Measurements from ENCODE around the gene ZNF770. TPM values are rescaled to one million over a fixed set of nuclear protein-coding genes. Genes with fewer than 3 reads are reported as not detected.
"Not testable (repeated sequence)": the region's sequence is repeated elsewhere in the genome, so short reads cannot be mapped to it uniquely, and the experiment has no call there.

ZNF770 gene
- total RNA-seq, 1 experiment from 2014 or later: 33.0 TPM

GRCh38 chr15:34933432-34933975 is 54.6 kb downstream of the ZNF770 start:
- ChIA-PET POLR2A (no interaction called here), CTCF (no interaction called here)
- Mint-ChIP-seq H3K36me3 (ENCODE audit: insufficient read depth, unreplicated experiment) (peaks cover 47% of the 10 kb centered on the region), H3K4me3 (ENCODE audit: unreplicated experiment) (no peak overlapping the region), H3K9me3 (ENCODE audit: unreplicated experiment) (no peaks in the 10 kb centered on the region), H3K27me3 (ENCODE audit: insufficient read depth, unreplicated experiment) (no peaks in the 10 kb centered on the region), H3K4me1 (ENCODE audit: low read depth, unreplicated experiment) (no peaks in the 10 kb centered on the region), H3K27ac (ENCODE audit: unreplicated experiment) (no peak overlapping the region)
- Histone ChIP-seq H3K27me3 (replicated peaks; ENCODE audit: control insufficient read depth, insufficient read depth, low read length) (no peaks in the 10 kb centered on the region), H3K4me1 (no peaks in the 10 kb centered on the region), H3K4me3 (ENCODE audit: low read depth, low read length) (no peak overlapping the region), H3K36me3 (ENCODE audit: control insufficient read depth, insufficient read depth, low read length) (no peaks in the 10 kb centered on the region; the same call in 1 of the 2 replicates), H3K9me3 (no peaks in the 10 kb centered on the region)
- BruUV-seq (replicated peaks): no TSS peak
- DNase-seq: no peak
- no peak for TF ChIP-seq CTCF (IDR thresholded peaks at IDR 0.05; ENCODE audit: insufficient read depth in 1 of 2, low read depth in 1 of 2, low read length in 1 of 2, severe bottlenecking in 1 of 2, unreplicated experiment in 1 of 2)
- intact Hi-C loops (cut with micrococcal nuclease; ENCODE audit: unreplicated experiment): no loop called here

GRCh38 chr15:34928349-34928748 is 59.7 kb downstream of the ZNF770 start:
- H3K27ac Mint-ChIP-seq (ENCODE audit: unreplicated experiment); DNase-seq; H3K4me1 Mint-ChIP-seq (ENCODE audit: low read depth, unreplicated experiment); H3K4me3 ChIP-seq (ENCODE audit: low read depth, low read length); intact Hi-C loops (cut with micrococcal nuclease; ENCODE audit: unreplicated experiment); H3K27me3 ChIP-seq (replicated peaks; ENCODE audit: control insufficient read depth, insufficient read depth, low read length); H3K4me3 Mint-ChIP-seq (ENCODE audit: unreplicated experiment); H3K9me3 ChIP-seq; H3K9me3 Mint-ChIP-seq (ENCODE audit: unreplicated experiment); POLR2A ChIA-PET; H3K4me1 ChIP-seq; CTCF ChIA-PET; H3K36me3 ChIP-seq (ENCODE audit: control insufficient read depth, insufficient read depth, low read length); H3K27me3 Mint-ChIP-seq (ENCODE audit: insufficient read depth, unreplicated experiment): not testable (repeated sequence)
- TSS peak; percentile 53 for BruUV-seq (replicated peaks)
- H3K36me3 Mint-ChIP-seq (ENCODE audit: insufficient read depth, unreplicated experiment): peaks cover 62% of the 10 kb centered on the region

Other genes with a start within 250 kb of the ZNF770 start
- not detected in 2 replicates for gene GJD2, start 233.3 kb downstream of the ZNF770 start, total RNA-seq (2022)
- not detected in 2 replicates for gene ACTC1, start 192.7 kb downstream of the ZNF770 start, total RNA-seq (2022)
- gene AQR, start 18.5 kb downstream of the ZNF770 start, total RNA-seq (2022): 27.7 and 34.9 TPM in 2 replicates
- gene NANOGP8, start 97.0 kb upstream of the ZNF770 start, total RNA-seq (2022): not detected in 2 replicates

Measured in Caco-2 (cell line).